Right lobe of liver (tissue), 6 donors: ENCODE data around the gene IDS. TPM values are rescaled to one million over a fixed set of nuclear protein-coding genes. Genes with fewer than 3 reads are reported as not detected.

Source experiments
- ATAC-seq, 4 donors: fragments of 200-7000 bp; cut with Tn5 transposase; one replicate each; pipeline ENCODE4 v1.9.1; 2020; ENCODE audit warnings: mild to moderate bottlenecking in 4 of 4, moderate library complexity in 4 of 4
- DNase-seq, 3 donors: peaks; one replicate each; pipeline ENCODE4 v3.0.0-alpha.2; 2020
- H3K27ac ChIP-seq, 3 donors: fragments of 200-600 bp; one replicate each; pipeline ENCODE4 v1.8.0; 2022
- H3K27me3 ChIP-seq, 2 donors: fragments of 200-600 bp; one replicate each; pipeline ENCODE4 v1.8.0; 2022
- H3K36me3 ChIP-seq, 4 donors: fragments of 200-600 bp; sonication (generic) in 1 of 4; one replicate each; pipeline versions ENCODE4 v1.5.1 to v1.8.0; 2017 to 2022; ENCODE audit warnings: control low read depth in 1 of 4
- H3K4me1 ChIP-seq, 4 donors: fragments of 200-600 bp; sonication (generic) in 1 of 4; one replicate each; pipeline versions ENCODE4 v1.5.1 to v1.8.0; 2017 to 2022; ENCODE audit warnings: control low read depth in 1 of 4
- H3K4me3 ChIP-seq, 3 donors: fragments of 200-600 bp; one replicate each; pipeline ENCODE4 v1.8.0; 2022
- H3K9me3 ChIP-seq, 4 donors: fragments of 200-600 bp; sonication (generic) in 1 of 4; one replicate each; pipeline versions ENCODE4 v1.5.1 to v1.8.0; 2017 to 2022; ENCODE audit warnings: control low read depth in 1 of 4
- CTCF ChIP-seq, 4 donors: fragments of 200-600 bp in 3 of 4; fragments of 450-650 bp in 1 of 4; IDR thresholded peaks; one replicate each; pipeline versions ENCODE4 v1.5.1 to v1.8.0; 2016 to 2022; ENCODE audit warnings: antibody characterized with exemption in 4 of 4, mild to moderate bottlenecking in 2 of 4
- POLR2A ChIP-seq: fragments of 450-650 bp; IDR thresholded peaks from one replicate; pipeline ENCODE4 v1.6.1; 2017; ENCODE audit warnings: antibody characterized with exemption, mild to moderate bottlenecking
- WGBS: methylation state at CpG from one replicate; pipeline ENCODE4 v1.1.6; 2018; ENCODE audit warnings: low coverage, low lambda C conversion rate; ENCODE audit not compliant: insufficient coverage; ENCODE audit errors: missing lambda C conversion rate; 5-methylcytosine and 5-hydroxymethylcytosine counted together
- intact Hi-C, 2 donors: fragments of 100-400 bp; cut with DNase I; formaldehyde crosslinking; loops; one replicate each; pipeline versions ENCODE4 v1.11.2 to v1.14.1; 2022
- total RNA-seq, 6 experiments: library from RNA; depleted of rRNA in 2 of 6; stranded (reverse); fragments of >200 nt in 2 of 6; fragmentation: NEBNext Ultra II Directional in 3 of 6; extraction: Animal tissue kit (Norgen Biotek cat#: 25700) in 3 of 6; gene quantifications; one replicate each; pipeline versions ENCODE4 v1.1.0 to v1.2.4, GENCODE V29; 2016 to 2023
- donor health status: DM: no; HTN: yes; CAD: no.
- donor health status: DM: no; HTN: no; CAD: no.
- donor health status: DM: no; HTN: no; CAD: no.
- donor health status: DM: no; HTN: yes; CAD: no.
- donor health status: DM: no; HTN: yes; CAD: no.

IDS gene
- total RNA-seq, 6 experiments from 2014 or later = 12.7 to 27.3 (median 20.0) TPM

- ATAC-seq = peak in 1 of 4 donors; percentile 18
- Histone ChIP-seq H3K4me3 (no peak overlapping the region), H3K9me3 (no peaks in the 10 kb centered on the region), H3K4me1 (peaks cover 0 to 14% (median 0%) of the 10 kb centered on the region in 4 donors), H3K27ac (peak overlapping the region in 1 of 3 donors; percentile 24), H3K36me3 (peaks cover 0 to 18% (median 0%) of the 10 kb centered on the region in 4 donors), H3K27me3 (no peaks in the 10 kb centered on the region)
- no peak for DNase-seq
- intact Hi-C loops = no loop called here
- 55% methylated on average over 2 of the region's 2 CpGs for WGBS
- TF ChIP-seq POLR2A = no peak
- TF ChIP-seq CTCF (IDR thresholded peaks at IDR 0.05) = no peak
Observed at GRCh38 chrX:149497626-149498025, 7.5 kb downstream of the IDS start.

- DNase-seq = no peak
- intact Hi-C loops = no loop called here
- H3K4me1 ChIP-seq = peaks cover 0 to 20% (median 0%) of the 10 kb centered on the region in 4 donors
- H3K27me3 ChIP-seq = no peaks in the 10 kb centered on the region
- peak overlapping the region in 1 of 3 donors; percentile 24 for H3K27ac ChIP-seq
- 14% methylated on average over 1 of the region's 1 CpG for WGBS
- no peak for TF ChIP-seq POLR2A
- no peak for TF ChIP-seq CTCF (IDR thresholded peaks at IDR 0.05)
- H3K4me3 ChIP-seq = no peak overlapping the region
- H3K36me3 ChIP-seq = peaks cover 0 to 18% (median 0%) of the 10 kb centered on the region in 4 donors
- H3K9me3 ChIP-seq = no peaks in the 10 kb centered on the region
- peak in 3 of 4 donors; percentile 26 to 74 (median 44) for ATAC-seq
Observed at GRCh38 chrX:149497054-149497453, 8.1 kb downstream of the IDS start.

- no peak for DNase-seq
- H3K27me3 ChIP-seq = no peaks in the 10 kb centered on the region
- H3K36me3 ChIP-seq = peaks cover 0 to 21% (median 0%) of the 10 kb centered on the region in 4 donors
- H3K4me1 ChIP-seq = peaks cover 0 to 20% (median 0%) of the 10 kb centered on the region in 4 donors
- ATAC-seq = peak in 1 of 4 donors; percentile 80
- H3K9me3 ChIP-seq = no peaks in the 10 kb centered on the region
- intact Hi-C loops = no loop called here
- no peak overlapping the region for H3K27ac ChIP-seq
- TF ChIP-seq CTCF (IDR thresholded peaks at IDR 0.05) (no peak), POLR2A (no peak)
- H3K4me3 ChIP-seq = no peak overlapping the region
- WGBS = 39% methylated on average over 3 of the region's 5 CpGs
Observed at GRCh38 chrX:149495573-149496071, 9.5 kb downstream of the IDS start.

- Histone ChIP-seq H3K4me3 (no peak overlapping the region), H3K4me1 (peaks cover 0 to 20% (median 0%) of the 10 kb centered on the region in 4 donors), H3K36me3 (peaks cover 0 to 21% (median 0%) of the 10 kb centered on the region in 4 donors), H3K9me3 (no peaks in the 10 kb centered on the region), H3K27ac (no peak overlapping the region), H3K27me3 (no peaks in the 10 kb centered on the region)
- WGBS = 53% methylated on average over 3 of the region's 4 CpGs
- intact Hi-C loops = no loop called here
- ATAC-seq (no peak), DNase-seq (no peak)
- TF ChIP-seq CTCF (IDR thresholded peaks at IDR 0.05) (no peak), POLR2A (no peak)
Observed at GRCh38 chrX:149494844-149495565, 10.1 kb downstream of the IDS start.
